Measurements from ENCODE around the gene MRPL9.
A peak's percentile ranks its signal among the peaks of the same experiment; 100 is the strongest.
"Not testable (repeated sequence)": the region's sequence is repeated elsewhere in the genome, so short reads cannot be mapped to it uniquely, and the experiment has no call there.

MRPL9 gene

GRCh38 chr1:151801310-151801820 lies 38.1 kb upstream of the MRPL9 start:
- Histone ChIP-seq H3K9me3 (ENCODE audit: low read length) (no peaks in the 10 kb centered on the region), H3K4me1 (ENCODE audit: insufficient read depth, low read length) (no peaks in the 10 kb centered on the region), H2AFZ (ENCODE audit: low read depth, low read length) (no peak overlapping the region), H3K36me3 (ENCODE audit: insufficient read depth, low read length) (no peaks in the 10 kb centered on the region), H3K4me3 (ENCODE audit: low read length) (no peak overlapping the region), H3K27me3 (ENCODE audit: insufficient read depth, low read length) (peaks cover 54% of the 10 kb centered on the region)

- Histone ChIP-seq H3K36me3 (ENCODE audit: insufficient read depth, low read length) (no peaks in the 10 kb centered on the region), H3K9me3 (ENCODE audit: low read length) (no peaks in the 10 kb centered on the region), H2AFZ (ENCODE audit: low read depth, low read length) (no peak overlapping the region), H3K4me1 (ENCODE audit: insufficient read depth, low read length) (no peaks in the 10 kb centered on the region), H3K27me3 (ENCODE audit: insufficient read depth, low read length) (peaks cover 48% of the 10 kb centered on the region), H3K4me3 (ENCODE audit: low read length) (no peak overlapping the region)
These were observed 37.5 kb upstream of the MRPL9 start for GRCh38 chr1:151800830-151801229.

GRCh38 chr1:151799179-151800022 lies 36.1 kb upstream of the MRPL9 start:
- Histone ChIP-seq H3K27me3 (ENCODE audit: insufficient read depth, low read length) (peaks cover 34% of the 10 kb centered on the region), H2AFZ (ENCODE audit: low read depth, low read length) (no peak overlapping the region), H3K36me3 (ENCODE audit: insufficient read depth, low read length) (peaks cover under 1% of the 10 kb centered on the region), H3K4me1 (ENCODE audit: insufficient read depth, low read length) (no peaks in the 10 kb centered on the region), H3K4me3 (ENCODE audit: low read length) (no peak overlapping the region), H3K9me3 (ENCODE audit: low read length) (no peaks in the 10 kb centered on the region)

GRCh38 chr1:151798571-151798970 lies 35.3 kb upstream of the MRPL9 start:
- no peak overlapping the region for H3K4me3 ChIP-seq (ENCODE audit: low read length)
- no peaks in the 10 kb centered on the region for H3K9me3 ChIP-seq (ENCODE audit: low read length)
- H3K4me1 ChIP-seq (ENCODE audit: insufficient read depth, low read length), result no peaks in the 10 kb centered on the region
- H3K27me3 ChIP-seq (ENCODE audit: insufficient read depth, low read length), result peaks cover 26% of the 10 kb centered on the region
- no peak overlapping the region for H2AFZ ChIP-seq (ENCODE audit: low read depth, low read length)
- peaks cover 4% of the 10 kb centered on the region for H3K36me3 ChIP-seq (ENCODE audit: insufficient read depth, low read length)

GRCh38 chr1:151790940-151791651 lies 27.8 kb upstream of the MRPL9 start:
- H3K4me1 ChIP-seq (ENCODE audit: insufficient read depth, low read length), result no peaks in the 10 kb centered on the region
- H3K36me3 ChIP-seq (ENCODE audit: insufficient read depth, low read length), result peaks cover 4% of the 10 kb centered on the region
- H3K9me3 ChIP-seq (ENCODE audit: low read length), result no peaks in the 10 kb centered on the region
- peak overlapping the region; percentile 88 for H2AFZ ChIP-seq (ENCODE audit: low read depth, low read length)
- peak overlapping the region; percentile 86 for H3K4me3 ChIP-seq (ENCODE audit: low read length)
- no peaks in the 10 kb centered on the region for H3K27me3 ChIP-seq (ENCODE audit: insufficient read depth, low read length)

GRCh38 chr1:151790071-151790939 lies 27.0 kb upstream of the MRPL9 start, which contains the start of gene TDRKH:
TDRKH (minus strand) TSS chr1:151790500; CDS start chr1:151783022, 7,478 bp downstream.
- H3K4me3 ChIP-seq (ENCODE audit: low read length), result peak within 1 kb of the TSS; percentile 86
- H3K4me1 ChIP-seq (ENCODE audit: insufficient read depth, low read length), result no peaks in the 10 kb centered on the region
- H3K9me3 ChIP-seq (ENCODE audit: low read length), result no peaks in the 10 kb centered on the region
- no peaks in the 10 kb centered on the region for H3K27me3 ChIP-seq (ENCODE audit: insufficient read depth, low read length)
- peak within 1 kb of the TSS; percentile 88 for H2AFZ ChIP-seq (ENCODE audit: low read depth, low read length)
- H3K36me3 ChIP-seq (ENCODE audit: insufficient read depth, low read length), result peaks cover 4% of the 10 kb centered on the region

- H3K36me3 ChIP-seq (ENCODE audit: insufficient read depth, low read length), result no peaks in the 10 kb centered on the region
- H3K4me3 ChIP-seq (ENCODE audit: low read length), result no peak overlapping the region
- no peaks in the 10 kb centered on the region for H3K4me1 ChIP-seq (ENCODE audit: insufficient read depth, low read length)
- no peaks in the 10 kb centered on the region for H3K27me3 ChIP-seq (ENCODE audit: insufficient read depth, low read length)
- H3K9me3 ChIP-seq (ENCODE audit: low read length), result no peaks in the 10 kb centered on the region
- H2AFZ ChIP-seq (ENCODE audit: low read depth, low read length), result no peak overlapping the region
These were observed 24.4 kb upstream of the MRPL9 start for GRCh38 chr1:151787689-151788088.

- Histone ChIP-seq H3K9me3 (ENCODE audit: low read length) (peaks cover 3% of the 10 kb centered on the region), H3K36me3 (ENCODE audit: insufficient read depth, low read length) (peaks cover 23% of the 10 kb centered on the region), H3K4me1 (ENCODE audit: insufficient read depth, low read length) (no peaks in the 10 kb centered on the region), H2AFZ (ENCODE audit: low read depth, low read length) (no peak overlapping the region), H3K4me3 (ENCODE audit: low read length) (no peak overlapping the region), H3K27me3 (ENCODE audit: insufficient read depth, low read length) (no peaks in the 10 kb centered on the region)
These were observed 20.5 kb upstream of the MRPL9 start for GRCh38 chr1:151783796-151784195.

- Histone ChIP-seq H3K36me3 (ENCODE audit: insufficient read depth, low read length) (peaks cover 32% of the 10 kb centered on the region), H2AFZ (ENCODE audit: low read depth, low read length) (no peak overlapping the region), H3K4me1 (ENCODE audit: insufficient read depth, low read length) (no peaks in the 10 kb centered on the region), H3K9me3 (ENCODE audit: low read length) (peaks cover 3% of the 10 kb centered on the region), H3K27me3 (ENCODE audit: insufficient read depth, low read length) (no peaks in the 10 kb centered on the region), H3K4me3 (ENCODE audit: low read length) (no peak overlapping the region)
These were observed 19.4 kb upstream of the MRPL9 start for GRCh38 chr1:151782741-151783140.

GRCh38 chr1:151782026-151782425 lies 18.7 kb upstream of the MRPL9 start:
- H3K36me3 ChIP-seq (ENCODE audit: insufficient read depth, low read length), result peaks cover 37% of the 10 kb centered on the region
- H3K4me3 ChIP-seq (ENCODE audit: low read length); H3K27me3 ChIP-seq (ENCODE audit: insufficient read depth, low read length); H3K4me1 ChIP-seq (ENCODE audit: insufficient read depth, low read length); H3K9me3 ChIP-seq (ENCODE audit: low read length); H2AFZ ChIP-seq (ENCODE audit: low read depth, low read length): not testable (repeated sequence)

GRCh38 chr1:151780736-151781135 lies 17.4 kb upstream of the MRPL9 start:
- H2AFZ ChIP-seq (ENCODE audit: low read depth, low read length); H3K4me3 ChIP-seq (ENCODE audit: low read length); H3K4me1 ChIP-seq (ENCODE audit: insufficient read depth, low read length); H3K27me3 ChIP-seq (ENCODE audit: insufficient read depth, low read length); H3K9me3 ChIP-seq (ENCODE audit: low read length): not testable (repeated sequence)
- H3K36me3 ChIP-seq (ENCODE audit: insufficient read depth, low read length), result peaks cover 48% of the 10 kb centered on the region

GRCh38 chr1:151779852-151780251 lies 16.6 kb upstream of the MRPL9 start:
- Histone ChIP-seq H3K9me3 (ENCODE audit: low read length) (peaks cover 3% of the 10 kb centered on the region), H3K27me3 (ENCODE audit: insufficient read depth, low read length) (no peaks in the 10 kb centered on the region), H2AFZ (ENCODE audit: low read depth, low read length) (no peak overlapping the region), H3K4me3 (ENCODE audit: low read length) (no peak overlapping the region), H3K36me3 (ENCODE audit: insufficient read depth, low read length) (peaks cover 57% of the 10 kb centered on the region), H3K4me1 (ENCODE audit: insufficient read depth, low read length) (no peaks in the 10 kb centered on the region)
